Right kidney (tissue), 1 donor: ENCODE measurements around the gene CHN2.
"Not testable (repeated sequence)": the region's sequence is repeated elsewhere in the genome, so short reads cannot be mapped to it uniquely, and the experiment has no call there.

Experiments used
- DNase-seq: peaks from one replicate; pipeline ENCODE4 v3.0.0-alpha.2; 2016

The CHN2 gene

DNA sequence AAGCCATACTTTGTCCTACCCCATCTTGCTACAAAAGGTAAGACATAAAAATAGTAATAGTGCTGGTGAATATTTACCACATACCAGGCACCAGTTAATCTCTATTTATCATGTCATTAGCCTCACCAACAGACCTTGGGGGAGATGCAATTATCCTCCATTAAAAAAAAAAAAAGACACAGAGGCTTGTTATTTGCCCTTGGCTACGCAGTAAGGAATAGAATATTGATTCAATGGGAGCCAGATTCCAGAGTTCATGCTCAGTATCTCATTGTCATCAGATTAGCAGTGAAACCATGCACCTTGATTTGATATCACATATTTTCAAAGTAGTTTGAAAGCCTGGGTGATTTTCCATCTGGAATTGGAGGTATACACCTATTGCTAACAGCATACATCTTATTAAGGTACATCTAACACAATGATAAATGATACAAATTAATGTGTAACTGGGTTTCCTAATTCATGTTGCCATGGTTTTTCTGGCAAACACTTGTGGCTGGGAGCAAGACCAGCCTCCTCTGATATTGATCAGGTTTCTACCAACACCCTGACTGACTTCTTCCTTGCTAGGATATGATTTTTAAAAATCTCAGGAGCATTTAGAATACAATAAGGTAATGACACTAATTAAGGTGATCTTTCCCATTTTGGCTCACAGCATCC is 301.9 kb downstream of the CHN2 start:
- DNase-seq = no peak

DNA sequence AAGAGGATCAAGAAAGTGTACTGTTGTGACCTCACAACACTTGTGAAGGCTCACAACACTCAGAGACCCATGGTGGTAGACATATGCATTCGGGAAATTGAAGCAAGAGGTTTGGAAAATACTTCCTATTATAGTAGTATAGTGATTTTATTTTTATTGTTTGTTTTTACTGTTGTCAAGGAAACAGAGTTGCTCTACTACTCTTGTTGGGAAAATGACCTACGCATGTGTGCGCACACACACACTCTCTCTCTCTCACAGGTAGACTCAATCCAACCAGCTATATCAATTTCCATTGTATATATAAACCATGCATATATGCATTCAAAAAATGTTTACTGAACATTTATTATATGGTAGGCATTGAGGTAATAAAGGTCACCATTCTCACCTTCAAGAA is 305.4 kb downstream of the CHN2 start:
- no peak for DNase-seq

GRCh38 chr7:29500719-29501118 is 306.1 kb downstream of the CHN2 start:
- no peak for DNase-seq

DNA sequence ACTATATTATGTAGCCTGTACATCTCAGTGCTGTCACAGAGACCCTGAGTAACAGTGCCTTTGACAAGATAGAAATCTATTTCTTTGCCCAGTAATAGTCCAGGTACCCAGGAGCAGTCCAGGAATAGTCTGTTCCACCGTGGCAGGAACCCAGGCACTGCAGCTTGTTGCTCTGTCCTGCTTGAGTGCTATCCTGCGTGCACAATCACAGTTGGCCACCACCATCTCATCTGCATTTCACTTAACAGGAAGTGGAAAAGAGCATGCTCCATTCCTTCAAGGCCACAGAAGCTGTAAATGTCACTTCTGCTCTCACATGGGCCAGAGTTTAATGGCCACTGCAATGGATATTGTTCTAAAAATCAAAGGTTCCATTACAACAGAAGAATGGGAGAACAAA is 307.6 kb downstream of the CHN2 start:
- no peak for DNase-seq

DNA sequence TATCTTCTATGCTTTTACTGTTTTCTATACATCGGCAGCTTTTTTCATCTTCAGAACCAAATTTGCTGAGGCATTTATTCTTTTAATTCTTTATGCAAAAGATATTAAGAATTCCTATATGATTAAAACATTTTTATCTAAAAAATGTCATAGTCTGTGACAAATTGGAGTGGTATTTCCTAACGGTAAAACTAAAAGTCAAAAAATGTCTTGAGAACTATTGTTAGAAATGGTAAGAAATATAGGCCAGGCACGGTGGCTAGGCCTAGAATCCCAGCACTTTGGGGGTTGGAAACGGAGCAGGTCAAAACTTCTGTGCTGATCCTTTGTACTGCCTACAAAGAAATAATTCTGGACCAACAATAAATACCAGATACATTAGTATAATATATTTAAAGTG is 311.4 kb downstream of the CHN2 start:
- DNase-seq = no peak

GRCh38 chr7:29508608-29509007 is 314.0 kb downstream of the CHN2 start:
- DNase-seq = no peak

DNA sequence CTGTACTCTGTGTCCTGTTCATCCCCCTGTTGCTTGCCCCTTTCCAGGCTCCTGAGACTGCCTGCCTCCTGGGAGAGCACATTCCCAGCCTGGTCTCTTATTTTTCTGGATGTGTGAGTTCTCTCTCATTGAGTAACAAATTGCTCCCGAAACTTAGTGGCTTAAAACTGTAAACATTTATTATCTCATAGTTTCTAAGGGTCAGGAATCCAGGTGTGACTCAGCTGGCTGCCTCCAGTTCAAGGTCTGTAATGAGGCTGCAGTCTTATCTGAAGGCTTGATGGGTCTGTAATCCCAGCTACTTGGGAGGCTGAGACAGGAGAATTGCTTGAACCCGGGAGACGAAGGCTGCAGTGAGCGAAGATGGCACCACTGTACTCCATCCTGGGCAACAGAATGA is 315.5 kb downstream of the CHN2 start:
- no peak for DNase-seq

- DNase-seq = no peak
These were observed 316.8 kb downstream of the CHN2 start for GRCh38 chr7:29511337-29511736.

- no peak for DNase-seq
These were observed 317.3 kb downstream of the CHN2 start for GRCh38 chr7:29511851-29512250.

DNA sequence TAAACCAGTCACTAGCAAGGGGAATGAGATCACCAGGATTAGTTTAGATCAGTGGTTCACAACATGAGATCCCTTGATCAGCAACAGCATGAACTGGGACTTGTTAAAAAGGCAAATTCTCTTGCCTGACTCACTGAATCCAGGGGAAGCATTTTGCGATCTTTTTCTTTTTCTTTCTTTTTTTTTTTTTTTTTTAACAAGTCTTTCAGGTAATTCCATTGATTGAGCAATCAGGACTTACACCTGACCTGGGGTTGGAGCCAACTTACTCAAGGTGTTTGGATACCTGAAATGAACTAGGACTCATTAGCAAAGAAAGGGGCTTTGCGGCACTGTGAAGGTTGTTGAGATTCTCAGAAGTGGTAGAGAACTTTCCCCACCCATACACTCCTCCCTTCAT is 321.9 kb downstream of the CHN2 start:
- DNase-seq = no peak

DNA sequence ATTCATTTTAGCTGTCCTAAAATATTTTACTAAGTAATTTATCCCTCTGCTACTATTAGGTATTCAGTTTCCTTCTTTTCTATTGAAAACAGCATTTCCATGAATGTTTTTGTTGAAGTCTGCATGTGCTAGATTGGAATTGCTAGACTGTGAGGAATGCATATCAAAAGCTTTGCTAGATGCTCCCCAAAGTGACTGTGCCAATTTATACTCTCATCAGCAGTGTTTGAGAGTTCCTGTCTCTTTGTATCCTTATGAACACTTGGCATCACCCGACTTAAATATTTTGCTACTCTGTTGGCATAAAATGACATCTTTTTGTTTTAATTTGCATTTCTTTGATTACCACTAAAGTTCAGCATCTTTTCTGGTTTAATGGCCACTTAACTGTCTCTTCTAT is 324.0 kb downstream of the CHN2 start:
- DNase-seq = no peak

DNA sequence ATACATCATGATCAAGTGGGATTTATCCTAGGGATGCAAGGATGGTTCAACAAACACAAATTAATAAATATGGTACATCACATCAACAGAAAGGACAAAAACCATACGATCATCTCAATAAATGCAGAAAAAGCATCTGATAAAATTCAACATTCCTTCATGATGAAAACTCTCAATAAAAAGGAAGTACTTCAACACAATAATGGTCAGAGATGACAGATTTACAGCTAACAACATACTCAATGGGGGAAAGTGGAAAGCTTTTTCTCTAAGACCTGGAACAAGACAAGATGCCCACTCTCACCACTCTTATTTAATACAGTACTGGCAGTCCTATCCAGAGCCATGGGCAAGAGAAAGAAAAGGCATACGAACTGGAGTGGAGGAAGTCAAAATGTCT is 329.2 kb downstream of the CHN2 start:
- no peak for DNase-seq

DNA sequence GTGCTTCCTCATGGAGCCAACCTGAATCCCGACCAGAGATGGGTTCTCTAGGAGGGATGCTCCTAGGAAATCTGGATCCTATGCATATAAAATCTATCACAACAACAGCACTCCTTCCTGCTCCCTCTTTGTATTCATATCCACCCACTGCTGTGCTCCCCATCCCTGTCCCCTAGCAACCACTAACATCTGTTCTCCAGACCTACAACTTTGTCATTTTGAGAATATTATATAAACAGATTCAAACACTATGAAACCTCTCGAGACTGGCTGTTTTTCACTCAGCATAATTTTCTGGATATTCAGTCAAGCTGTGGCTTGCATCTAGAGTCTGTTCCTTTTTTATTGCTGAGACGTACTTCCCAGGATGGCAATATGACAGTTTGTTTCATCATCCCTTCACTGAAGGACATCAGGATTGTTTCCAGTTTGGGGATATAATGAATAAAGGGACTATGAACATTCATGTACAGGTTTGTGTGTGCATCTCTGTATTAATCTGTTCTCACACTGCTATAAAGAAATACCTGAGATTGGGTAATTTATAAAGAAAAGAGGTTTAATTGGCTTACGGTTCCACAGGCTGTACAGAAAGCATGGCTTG is 333.0 kb downstream of the CHN2 start:
- no peak for DNase-seq

DNA sequence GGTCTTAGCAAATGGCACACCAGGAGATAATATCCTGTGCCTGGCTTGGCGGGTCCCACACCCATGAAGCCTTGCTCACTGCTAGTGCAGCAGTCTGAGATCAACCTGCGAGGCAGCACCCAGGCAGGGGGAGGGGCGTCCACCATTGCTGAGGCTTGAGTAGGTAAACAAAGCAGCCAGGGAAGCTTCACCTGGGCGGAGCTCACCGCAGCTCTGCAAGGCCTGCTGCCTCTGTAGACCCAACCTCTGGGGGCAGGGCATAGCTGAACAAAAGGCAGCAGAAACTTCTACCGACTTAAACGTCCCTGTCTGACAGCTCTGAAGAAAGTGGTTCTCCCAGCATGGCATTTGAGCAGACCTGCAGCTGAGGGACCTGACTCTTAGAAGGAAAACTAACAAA is 334.0 kb downstream of the CHN2 start:
- DNase-seq = not testable (repeated sequence)
